ENCODE measurements around the gene LIMS1.

Gene LIMS1

DNA sequence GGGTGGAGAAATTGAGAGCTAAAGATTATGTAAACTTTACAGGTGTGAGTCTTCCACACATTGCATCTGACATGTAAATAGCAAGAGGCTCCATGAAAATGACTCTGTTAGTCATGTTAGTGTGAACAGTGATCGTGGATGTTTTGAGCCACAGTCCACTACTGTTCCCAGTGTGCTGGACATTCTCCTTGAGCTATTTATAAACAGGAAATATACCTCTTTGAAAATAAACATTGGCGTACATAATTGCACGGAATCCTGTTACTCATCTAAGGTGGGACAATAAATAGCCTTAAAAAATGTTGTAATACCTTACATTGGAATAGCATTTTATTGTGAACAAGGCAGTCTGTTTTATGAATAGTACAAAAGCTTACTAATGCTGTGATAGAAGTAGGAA, 37.0 kb downstream of the LIMS1 start:
- Histone ChIP-seq H2AK5ac (ENCODE audit: low read length) (no peak overlapping the region), H3K14ac (ENCODE audit: low read length) (no peak overlapping the region), H3K9me3 (ENCODE audit: insufficient read depth, low read depth, low read length) (no peaks in the 10 kb centered on the region), H3K79me1 (ENCODE audit: low read length) (no peaks in the 10 kb centered on the region), H3K27ac (ENCODE audit: low read depth, low read length) (no peak overlapping the region), H3K23ac (ENCODE audit: low read length) (no peak overlapping the region), H3K27me3 (ENCODE audit: insufficient read depth, low read length) (no peaks in the 10 kb centered on the region), H3K4me3 (ENCODE audit: low read depth, low read length) (no peak overlapping the region), H4K12ac (ENCODE audit: low read depth, low read length) (no peak overlapping the region), H3K4me1 (ENCODE audit: control insufficient read depth in 1 of 2, insufficient read depth in 2 of 2, low read length in 2 of 2) (peaks cover 2 to 4% of the 10 kb centered on the region in 2 experiments), H3K4ac (ENCODE audit: low read depth, low read length) (no peak overlapping the region), H3K9ac (ENCODE audit: low read length) (no peak overlapping the region), H4K91ac (ENCODE audit: low read depth, low read length) (no peak overlapping the region), H3K18ac (ENCODE audit: low read length) (no peak overlapping the region), H3K79me2 (ENCODE audit: control insufficient read depth, insufficient read depth, low read length, poor library complexity) (no peaks in the 10 kb centered on the region), H3K4me2 (ENCODE audit: low read length) (no peak overlapping the region), H2AFZ (ENCODE audit: insufficient read depth, low read length, poor library complexity) (no peak overlapping the region), H3K36me3 (ENCODE audit: control insufficient read depth in 1 of 2, insufficient read depth in 2 of 2, low read length in 2 of 2) (no peaks in the 10 kb centered on the region), H2BK120ac (ENCODE audit: insufficient read depth, low read length, poor library complexity) (no peak overlapping the region), H2BK12ac (ENCODE audit: low read length) (no peak overlapping the region), H4K8ac (ENCODE audit: low read depth, low read length) (no peak overlapping the region), H2BK5ac (ENCODE audit: low read depth, low read length, poor library complexity) (no peak overlapping the region)
- no CpG with 5 or more reads among the region's 3 CpGs for WGBS (ENCODE audit: extremely low coverage, insufficient coverage, insufficient read length)
- no peak for DNase-seq

DNA sequence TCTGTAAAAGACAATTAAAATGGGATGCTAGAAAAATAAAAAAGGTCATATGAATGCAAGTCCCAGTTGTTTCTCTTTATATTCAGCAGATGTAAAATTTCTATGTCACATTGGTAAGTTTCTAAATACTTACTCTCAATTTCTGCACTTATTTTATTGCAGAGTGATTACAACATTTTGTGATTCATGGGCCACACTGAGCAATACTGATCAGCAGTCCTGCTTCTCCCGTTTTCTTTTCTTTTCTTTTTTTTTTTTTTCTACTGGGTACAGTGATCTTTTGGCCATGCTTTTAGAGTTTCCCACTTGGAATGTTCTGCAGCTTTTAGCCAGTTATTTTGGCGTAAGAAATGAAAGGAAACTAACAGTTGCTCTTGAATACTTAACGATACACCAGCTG, 38.8 kb downstream of the LIMS1 start:
- H3K14ac ChIP-seq (ENCODE audit: low read length) = no peak overlapping the region

DNA sequence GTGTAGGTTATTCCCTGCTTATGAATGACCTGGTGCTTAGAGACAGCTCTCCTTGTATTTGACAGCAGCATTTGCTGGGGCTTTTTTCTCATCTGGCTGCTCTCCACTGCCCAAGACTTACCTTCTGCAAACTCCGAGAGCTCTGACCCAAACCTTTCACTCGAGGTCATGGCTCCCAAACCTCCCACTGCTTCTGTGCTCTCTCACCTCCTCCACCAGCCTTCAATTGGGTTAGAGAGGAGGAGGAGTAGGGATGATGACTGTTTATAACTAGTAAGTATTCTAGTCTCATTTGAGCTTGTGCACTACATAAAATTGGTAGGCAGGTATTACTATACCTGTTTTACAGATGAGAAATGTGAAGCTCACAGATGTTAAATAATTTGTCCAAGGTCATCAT, 40.1 kb downstream of the LIMS1 start:
- no peak overlapping the region for H2AFZ ChIP-seq (ENCODE audit: insufficient read depth, low read length, poor library complexity)
- H3K9me3 ChIP-seq (ENCODE audit: insufficient read depth, low read depth, low read length) = no peaks in the 10 kb centered on the region
- no CpG with 5 or more reads among the region's 2 CpGs for WGBS (ENCODE audit: extremely low coverage, insufficient coverage, insufficient read length)
- H4K12ac ChIP-seq (ENCODE audit: low read depth, low read length) = no peak overlapping the region
- H3K4me1 ChIP-seq (ENCODE audit: control insufficient read depth in 1 of 2, insufficient read depth in 2 of 2, low read length in 2 of 2) = peaks cover 2 to 4% of the 10 kb centered on the region in 2 experiments
- H3K23ac ChIP-seq (ENCODE audit: low read length) = no peak overlapping the region
- H2BK120ac ChIP-seq (ENCODE audit: insufficient read depth, low read length, poor library complexity) = no peak overlapping the region
- no peaks in the 10 kb centered on the region for H3K36me3 ChIP-seq (ENCODE audit: control insufficient read depth in 1 of 2, insufficient read depth in 2 of 2, low read length in 2 of 2)
- H3K79me2 ChIP-seq (ENCODE audit: control insufficient read depth, insufficient read depth, low read length, poor library complexity) = no peaks in the 10 kb centered on the region
- H3K27me3 ChIP-seq (ENCODE audit: insufficient read depth, low read length) = no peaks in the 10 kb centered on the region
- no peak overlapping the region for H3K18ac ChIP-seq (ENCODE audit: low read length)
- no peak overlapping the region for H3K4me2 ChIP-seq (ENCODE audit: low read length)
- H3K79me1 ChIP-seq (ENCODE audit: low read length) = no peaks in the 10 kb centered on the region
- H3K9ac ChIP-seq (ENCODE audit: low read length) = no peak overlapping the region
- no peak for DNase-seq
- no peak overlapping the region for H2BK5ac ChIP-seq (ENCODE audit: low read depth, low read length, poor library complexity)
- no peak overlapping the region for H3K14ac ChIP-seq (ENCODE audit: low read length)
- no peak overlapping the region for H2BK12ac ChIP-seq (ENCODE audit: low read length)
- no peak overlapping the region for H4K8ac ChIP-seq (ENCODE audit: low read depth, low read length)
- no peak overlapping the region for H3K27ac ChIP-seq (ENCODE audit: low read depth, low read length)
- H4K91ac ChIP-seq (ENCODE audit: low read depth, low read length) = no peak overlapping the region
- no peak overlapping the region for H3K4me3 ChIP-seq (ENCODE audit: low read depth, low read length)
- no peak overlapping the region for H2AK5ac ChIP-seq (ENCODE audit: low read length)
- no peak overlapping the region for H3K4ac ChIP-seq (ENCODE audit: low read depth, low read length)

More for the DNA sequence above, 38.8 kb downstream of the LIMS1 start:
- H3K4me2 ChIP-seq (ENCODE audit: low read length) = no peak overlapping the region
- H3K9ac ChIP-seq (ENCODE audit: low read length) = no peak overlapping the region
- H4K91ac ChIP-seq (ENCODE audit: low read depth, low read length) = no peak overlapping the region
- DNase-seq = no peak
- H3K79me2 ChIP-seq (ENCODE audit: control insufficient read depth, insufficient read depth, low read length, poor library complexity) = no peaks in the 10 kb centered on the region
- H2BK5ac ChIP-seq (ENCODE audit: low read depth, low read length, poor library complexity) = no peak overlapping the region
- H2AFZ ChIP-seq (ENCODE audit: insufficient read depth, low read length, poor library complexity) = no peak overlapping the region
- no peak overlapping the region for H2BK120ac ChIP-seq (ENCODE audit: insufficient read depth, low read length, poor library complexity)
- H2AK5ac ChIP-seq (ENCODE audit: low read length) = no peak overlapping the region
- H3K9me3 ChIP-seq (ENCODE audit: insufficient read depth, low read depth, low read length) = no peaks in the 10 kb centered on the region
- H3K27ac ChIP-seq (ENCODE audit: low read depth, low read length) = no peak overlapping the region
- no peak overlapping the region for H3K4me3 ChIP-seq (ENCODE audit: low read depth, low read length)
- no peak overlapping the region for H4K8ac ChIP-seq (ENCODE audit: low read depth, low read length)
- H3K4ac ChIP-seq (ENCODE audit: low read depth, low read length) = no peak overlapping the region
- H2BK12ac ChIP-seq (ENCODE audit: low read length) = no peak overlapping the region
- no peak overlapping the region for H3K18ac ChIP-seq (ENCODE audit: low read length)
- no CpG with 5 or more reads among the region's 3 CpGs for WGBS (ENCODE audit: extremely low coverage, insufficient coverage, insufficient read length)
- no peaks in the 10 kb centered on the region for H3K36me3 ChIP-seq (ENCODE audit: control insufficient read depth in 1 of 2, insufficient read depth in 2 of 2, low read length in 2 of 2)
- H3K23ac ChIP-seq (ENCODE audit: low read length) = no peak overlapping the region
- H3K79me1 ChIP-seq (ENCODE audit: low read length) = no peaks in the 10 kb centered on the region
- H4K12ac ChIP-seq (ENCODE audit: low read depth, low read length) = no peak overlapping the region
- no peaks in the 10 kb centered on the region for H3K27me3 ChIP-seq (ENCODE audit: insufficient read depth, low read length)
- H3K4me1 ChIP-seq (ENCODE audit: control insufficient read depth in 1 of 2, insufficient read depth in 2 of 2, low read length in 2 of 2) = peaks cover 2 to 4% of the 10 kb centered on the region in 2 experiments

DNA sequence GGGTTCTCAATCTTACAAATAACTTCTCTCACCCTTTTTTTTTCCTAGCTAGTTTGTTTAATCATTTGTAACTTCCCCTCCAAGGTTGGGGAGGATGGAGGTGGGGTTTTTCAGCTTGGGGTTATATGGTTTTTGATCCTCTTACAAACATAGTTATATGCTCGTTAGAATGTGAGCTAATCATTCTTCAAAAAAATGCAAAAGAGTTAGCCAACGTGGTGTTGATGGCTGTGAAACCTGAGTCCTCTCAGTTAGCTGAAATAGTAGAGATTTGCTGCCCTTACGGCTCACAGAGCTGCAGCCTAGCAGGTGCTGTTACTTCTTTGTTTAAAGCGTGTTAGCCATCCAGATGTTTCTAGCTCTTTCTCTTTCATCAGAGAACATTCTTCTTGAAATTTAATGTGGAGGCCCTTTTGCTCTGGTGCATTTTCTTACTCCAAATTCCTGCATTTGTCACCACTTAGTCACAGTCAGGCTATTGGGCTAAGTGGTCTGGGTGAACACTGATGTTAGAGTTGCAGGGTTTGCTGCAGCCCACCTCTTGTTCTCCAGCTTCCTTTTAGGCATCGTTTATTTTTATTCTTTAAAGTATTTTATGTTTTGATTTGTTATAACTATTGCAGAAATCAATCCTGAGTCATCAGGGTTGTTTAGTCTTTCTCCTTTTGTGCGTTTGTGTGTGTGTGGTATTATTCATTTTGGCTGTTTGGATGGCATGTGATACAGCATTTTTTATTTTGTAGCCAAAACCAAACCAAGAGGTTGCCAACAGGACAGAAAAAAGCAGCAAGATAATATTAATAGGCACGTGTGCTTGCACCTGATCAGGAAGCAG, 41.1 kb downstream of the LIMS1 start:
- Histone ChIP-seq H3K14ac (ENCODE audit: low read length) (no peak overlapping the region), H2BK5ac (ENCODE audit: low read depth, low read length, poor library complexity) (no peak overlapping the region), H3K36me3 (ENCODE audit: control insufficient read depth in 1 of 2, insufficient read depth in 2 of 2, low read length in 2 of 2) (no peaks in the 10 kb centered on the region), H2BK12ac (ENCODE audit: low read length) (no peak overlapping the region), H3K23ac (ENCODE audit: low read length) (no peak overlapping the region), H3K79me2 (ENCODE audit: control insufficient read depth, insufficient read depth, low read length, poor library complexity) (no peaks in the 10 kb centered on the region), H3K27ac (ENCODE audit: low read depth, low read length) (no peak overlapping the region), H3K79me1 (ENCODE audit: low read length) (no peaks in the 10 kb centered on the region), H4K12ac (ENCODE audit: low read depth, low read length) (no peak overlapping the region), H3K27me3 (ENCODE audit: insufficient read depth, low read length) (no peaks in the 10 kb centered on the region), H2AFZ (ENCODE audit: insufficient read depth, low read length, poor library complexity) (no peak overlapping the region), H3K4me3 (ENCODE audit: low read depth, low read length) (no peak overlapping the region), H3K4me2 (ENCODE audit: low read length) (no peak overlapping the region), H3K18ac (ENCODE audit: low read length) (no peak overlapping the region), H4K91ac (ENCODE audit: low read depth, low read length) (no peak overlapping the region), H2BK120ac (ENCODE audit: insufficient read depth, low read length, poor library complexity) (no peak overlapping the region), H2AK5ac (ENCODE audit: low read length) (no peak overlapping the region), H3K9me3 (ENCODE audit: insufficient read depth, low read depth, low read length) (no peaks in the 10 kb centered on the region), H4K8ac (ENCODE audit: low read depth, low read length) (no peak overlapping the region), H3K9ac (ENCODE audit: low read length) (no peak overlapping the region), H3K4me1 (ENCODE audit: control insufficient read depth in 1 of 2, insufficient read depth in 2 of 2, low read length in 2 of 2) (peaks cover 2 to 7% of the 10 kb centered on the region in 2 experiments), H3K4ac (ENCODE audit: low read depth, low read length) (no peak overlapping the region)
- no CpG with 5 or more reads among the region's 7 CpGs for WGBS (ENCODE audit: extremely low coverage, insufficient coverage, insufficient read length)
- DNase-seq = peak; percentile 26 to 80

All from trophoblast cell (in vitro differentiated cells and primary cell).